GM12874 (cell line): ENCODE results near the gene IREB2.

Experiments
- TF ChIP-seq, protein P1 (sequence below): IDR thresholded peaks from 2 replicates; pipeline ENCODE4 v1.5.1; 2011; ENCODE audit warnings: low read depth, mild to moderate bottlenecking, control low read depth, low read length, moderate library complexity; ENCODE audit not compliant: insufficient read depth

IREB2 gene

DNA sequence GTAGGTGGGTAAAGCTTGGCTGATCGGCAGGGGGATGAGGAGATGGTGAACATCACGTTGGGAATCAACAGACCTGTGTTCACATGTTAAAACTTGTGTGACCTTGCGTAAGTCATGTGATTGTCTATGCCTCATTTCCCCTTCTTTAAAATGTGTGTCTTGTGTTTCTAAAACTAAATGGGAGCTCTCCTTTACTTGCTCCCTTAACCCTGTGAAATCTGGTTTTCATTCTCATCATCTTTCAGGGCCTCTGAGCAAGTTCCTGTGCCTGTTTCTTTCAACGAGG is 29.7 kb upstream of the IREB2 start:
- TF ChIP-seq, protein P1, sequence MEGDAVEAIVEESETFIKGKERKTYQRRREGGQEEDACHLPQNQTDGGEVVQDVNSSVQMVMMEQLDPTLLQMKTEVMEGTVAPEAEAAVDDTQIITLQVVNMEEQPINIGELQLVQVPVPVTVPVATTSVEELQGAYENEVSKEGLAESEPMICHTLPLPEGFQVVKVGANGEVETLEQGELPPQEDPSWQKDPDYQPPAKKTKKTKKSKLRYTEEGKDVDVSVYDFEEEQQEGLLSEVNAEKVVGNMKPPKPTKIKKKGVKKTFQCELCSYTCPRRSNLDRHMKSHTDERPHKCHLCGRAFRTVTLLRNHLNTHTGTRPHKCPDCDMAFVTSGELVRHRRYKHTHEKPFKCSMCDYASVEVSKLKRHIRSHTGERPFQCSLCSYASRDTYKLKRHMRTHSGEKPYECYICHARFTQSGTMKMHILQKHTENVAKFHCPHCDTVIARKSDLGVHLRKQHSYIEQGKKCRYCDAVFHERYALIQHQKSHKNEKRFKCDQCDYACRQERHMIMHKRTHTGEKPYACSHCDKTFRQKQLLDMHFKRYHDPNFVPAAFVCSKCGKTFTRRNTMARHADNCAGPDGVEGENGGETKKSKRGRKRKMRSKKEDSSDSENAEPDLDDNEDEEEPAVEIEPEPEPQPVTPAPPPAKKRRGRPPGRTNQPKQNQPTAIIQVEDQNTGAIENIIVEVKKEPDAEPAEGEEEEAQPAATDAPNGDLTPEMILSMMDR = no peak

DNA sequence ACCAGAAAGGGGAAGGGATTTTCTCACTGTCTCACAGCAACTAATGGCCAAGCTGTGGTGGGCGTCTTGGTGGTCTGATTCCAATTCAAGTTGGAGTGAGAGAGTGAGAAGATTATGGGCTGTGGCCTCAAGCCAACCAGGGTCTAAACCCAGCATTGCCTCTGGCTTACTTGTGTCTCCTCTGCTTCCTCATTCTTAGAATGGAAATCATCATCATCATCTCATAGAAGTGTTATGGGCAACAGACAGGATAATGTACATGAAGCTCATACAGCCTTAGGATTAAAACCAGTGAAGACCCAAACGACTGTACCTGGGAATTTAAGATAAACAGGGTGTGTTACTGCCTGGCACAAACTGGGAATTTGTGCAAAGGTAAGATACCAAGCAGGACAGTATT is 29.1 kb upstream of the IREB2 start:
- TF ChIP-seq, protein P1 = no peak

DNA sequence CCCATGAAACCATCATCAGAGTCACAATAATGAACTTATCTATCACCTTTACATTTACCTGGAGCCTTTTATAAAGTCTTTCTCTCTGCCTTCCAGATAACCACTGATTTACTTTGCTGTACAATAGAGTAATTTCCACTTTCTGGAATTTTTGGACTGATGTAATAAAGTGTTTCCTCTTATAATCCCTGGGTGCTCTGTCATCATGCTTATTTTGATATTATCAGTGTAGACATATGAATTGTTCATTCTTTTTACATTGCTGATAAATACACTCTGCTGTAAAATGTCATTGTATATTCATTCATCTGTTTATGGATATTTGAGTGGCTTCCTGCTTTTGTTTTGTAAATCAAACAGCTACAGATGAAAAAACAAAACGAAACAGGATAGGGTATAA is 27.0 kb upstream of the IREB2 start:
- TF ChIP-seq, protein P1 = no peak

DNA sequence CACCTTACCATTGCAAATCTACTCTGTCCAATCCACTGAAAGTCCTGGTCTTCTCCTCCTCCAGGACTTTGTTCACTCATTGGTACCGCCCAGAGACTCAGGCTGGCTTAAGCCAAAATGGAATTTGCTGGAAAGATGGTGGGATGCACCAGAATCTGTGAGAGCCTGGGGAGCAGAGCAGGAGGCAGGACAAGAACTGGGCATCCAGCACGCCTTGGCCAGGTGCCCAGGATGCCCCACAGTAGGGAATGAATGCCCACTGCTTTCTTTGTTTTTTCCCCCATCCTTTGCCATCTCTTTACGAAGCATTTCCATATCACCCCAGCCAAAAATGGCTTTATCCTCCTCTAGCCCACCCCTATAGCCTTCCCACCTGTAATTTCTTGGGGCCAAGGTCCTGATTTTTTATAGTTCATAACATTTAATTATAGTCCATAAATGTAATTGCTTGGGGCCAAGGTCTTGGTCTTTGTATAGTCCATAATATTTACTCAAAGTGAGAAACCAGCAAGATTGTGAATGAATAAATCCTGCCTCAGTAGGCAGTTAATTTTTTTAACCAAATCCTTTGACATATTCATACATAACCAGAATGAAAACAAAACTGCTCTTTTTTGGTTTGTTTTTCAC is 23.3 kb upstream of the IREB2 start:
- TF ChIP-seq, protein P1 = no peak

DNA sequence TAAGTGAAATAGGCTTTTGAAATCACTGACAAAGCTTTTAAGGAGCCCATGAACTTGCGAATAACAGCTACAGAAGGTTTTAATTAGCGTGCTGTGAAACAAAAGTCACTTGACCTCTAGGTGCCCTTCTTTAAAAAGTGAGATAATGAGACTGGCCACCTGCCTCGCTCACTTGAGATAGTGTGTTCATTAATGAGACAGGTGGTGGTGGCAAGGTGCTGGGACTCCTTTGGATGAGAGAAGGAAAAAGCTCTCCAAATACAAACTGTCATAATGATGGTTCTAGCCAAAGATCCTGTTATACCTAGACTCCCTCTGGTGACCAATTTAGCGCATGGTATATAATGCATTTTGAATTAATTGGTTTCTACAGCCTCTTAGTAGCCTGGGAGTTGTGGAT is 22.7 kb upstream of the IREB2 start:
- TF ChIP-seq, protein P1 = no peak

DNA sequence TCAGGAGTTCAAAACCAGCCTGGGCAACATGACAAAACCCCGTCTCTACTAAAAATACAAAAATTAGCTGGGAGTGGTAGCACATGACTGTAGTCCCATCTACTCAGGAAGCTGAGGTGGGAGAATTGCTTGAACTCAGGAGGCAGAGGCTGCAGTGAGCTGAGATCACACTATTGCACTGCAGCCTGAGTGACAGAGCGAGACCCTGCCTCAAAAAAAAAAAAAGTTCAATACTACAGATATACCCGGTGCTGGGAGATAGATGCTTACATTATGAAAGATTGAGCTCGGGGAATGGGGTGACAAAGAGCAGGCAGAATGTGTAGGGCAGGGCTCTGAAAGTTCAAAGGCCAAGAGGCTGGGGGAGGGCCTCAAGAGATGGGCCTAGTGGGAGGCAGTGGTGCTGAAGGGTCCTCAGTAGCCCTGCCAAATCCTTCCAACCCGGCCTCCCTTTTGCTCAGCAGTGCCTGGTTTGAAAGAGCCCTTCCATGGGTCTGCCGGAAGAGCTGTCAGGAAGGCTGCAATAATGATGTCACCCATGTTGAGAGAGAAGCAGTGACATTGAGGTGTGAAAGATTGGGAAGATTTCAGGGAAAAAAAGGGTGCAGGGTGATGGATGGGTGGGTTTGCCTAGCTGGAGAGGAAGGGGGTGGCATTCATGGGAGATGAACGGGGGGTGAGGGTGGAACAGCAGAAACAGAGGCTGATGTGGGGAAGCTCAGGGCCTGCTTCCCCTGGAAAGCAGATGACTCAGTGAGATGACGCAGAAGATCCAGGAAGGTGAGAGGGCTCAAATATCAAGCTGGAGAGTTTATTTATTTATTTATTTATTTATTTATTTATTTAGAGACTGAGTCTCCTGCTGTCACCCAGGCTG is 20.0 kb upstream of the IREB2 start:
- TF ChIP-seq, protein P1 = no peak

DNA sequence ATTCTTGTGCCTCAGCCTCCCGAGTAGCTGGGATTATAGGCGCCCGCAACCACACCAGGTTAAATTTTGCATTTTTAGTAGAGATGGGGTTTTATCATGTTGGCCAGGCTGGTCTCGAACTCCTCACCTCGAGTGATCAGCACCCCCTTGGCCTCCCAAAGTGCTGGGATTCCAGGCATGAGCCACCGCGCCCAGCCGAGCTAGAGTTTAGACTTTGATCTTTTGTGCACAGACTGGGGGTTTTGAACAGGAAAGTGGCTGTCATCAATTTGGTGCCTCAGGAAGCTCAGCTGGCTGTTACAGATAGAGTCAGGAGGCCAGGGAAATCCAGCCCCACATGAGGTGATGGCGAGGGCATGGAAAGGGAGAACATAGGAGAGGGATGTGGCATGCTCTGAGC is 19.3 kb upstream of the IREB2 start:
- TF ChIP-seq, protein P1 = no peak
